Fibroblast of lung (primary cell): Measurements from ENCODE around the gene KSR2. TPM values are rescaled to one million over a fixed set of nuclear protein-coding genes. Genes with fewer than 3 reads are reported as not detected.

Experiments
- DNase-seq, 2 donors: peaks; one replicate each; pipeline versions ENCODE4 v3.0.0 to v3.0.0-alpha.2; 2010; ENCODE audit warnings: low read depth in 2 of 2
- H2AFZ ChIP-seq: 2 replicates; pipeline ENCODE4 v1.5.1; 2012; ENCODE audit warnings: low read length, control low read depth, inconsistent platforms
- H3K27ac ChIP-seq: 2 replicates; pipeline ENCODE4 v1.5.1; 2011; ENCODE audit warnings: low read length, control low read depth; ENCODE audit not compliant: insufficient read depth
- H3K27me3 ChIP-seq: 2 replicates; pipeline ENCODE4 v1.5.1; 2011; ENCODE audit warnings: mild to moderate bottlenecking, low read length; ENCODE audit not compliant: control insufficient read depth, insufficient read depth
- H3K36me3 ChIP-seq: 2 replicates; pipeline ENCODE4 v1.5.1; 2011; ENCODE audit warnings: low read length; ENCODE audit not compliant: control insufficient read depth, insufficient read depth
- H3K4me1 ChIP-seq: 2 replicates; pipeline ENCODE4 v1.5.1; 2011; ENCODE audit warnings: low read length; ENCODE audit not compliant: control insufficient read depth, insufficient read depth; ENCODE audit errors: extremely low read depth
- H3K4me2 ChIP-seq: 2 replicates; pipeline ENCODE4 v1.5.1; 2011; ENCODE audit warnings: low read length, control low read depth; ENCODE audit not compliant: insufficient read depth; ENCODE audit errors: extremely low read depth
- H3K4me3 ChIP-seq, 4 experiments: fragments of 200-600 bp in 1 of 4; sonication (generic) in 1 of 4; replicated peaks in 1 of 4; 2 replicates each; pipeline ENCODE4 v1.5.1; 2011 to 2016; ENCODE audit warnings: low read length in 4 of 4, low read depth in 3 of 4, mild to moderate bottlenecking in 3 of 4, control low read depth in 2 of 4, inconsistent platforms in 1 of 4, mixed read lengths in 1 of 4; ENCODE audit not compliant: insufficient read depth in 1 of 4; ENCODE audit errors: control extremely low read depth in 1 of 4
- H3K79me2 ChIP-seq: 2 replicates; pipeline ENCODE4 v1.5.1; 2012; ENCODE audit warnings: mild to moderate bottlenecking, low read length, inconsistent platforms; ENCODE audit not compliant: control insufficient read depth, insufficient read depth
- H3K9ac ChIP-seq: 2 replicates; pipeline ENCODE4 v1.5.1; 2011; ENCODE audit warnings: mild to moderate bottlenecking, low read length, control low read depth; ENCODE audit not compliant: insufficient read depth
- H3K9me3 ChIP-seq: 2 replicates; pipeline ENCODE4 v1.5.1; 2012; ENCODE audit warnings: low read depth, low read length; ENCODE audit not compliant: control insufficient read depth, insufficient read depth
- H4K20me1 ChIP-seq: 2 replicates; pipeline ENCODE4 v1.5.1; 2011; ENCODE audit warnings: low read length; ENCODE audit not compliant: control insufficient read depth, insufficient read depth; ENCODE audit errors: extremely low read depth
- EZH2 ChIP-seq: IDR thresholded peaks from 2 replicates; pipeline ENCODE4 v1.5.1; 2012; ENCODE audit warnings: low read length, control low read depth, mild to moderate bottlenecking; ENCODE audit errors: missing control alignments
- polyA plus RNA-seq, 2 donors: library from polyadenylated mRNA; depleted of rRNA in 1 of 2; stranded (reverse) in 1 of 2; unstranded in 1 of 2; fragments of >200 nt; gene quantifications; 2 replicates each; pipeline ENCODE4 v1.2.1, GENCODE V29; 2011 to 2012; ENCODE audit warnings: missing spikeins in 1 of 2
- total RNA-seq: library from RNA; depleted of rRNA; stranded (reverse); fragments of >200 nt; gene quantifications from 2 replicates; pipeline ENCODE4 v1.2.1, GENCODE V29; 2014
- TF ChIP-seq, protein P1 (sequence below), 2 donors: IDR thresholded peaks in 1 of 2; conservative IDR thresholded peaks in 1 of 2; 1 replicate in 1 of 2; 2 replicates in 1 of 2; pipeline ENCODE4 v1.5.1; 2011 to 2012; ENCODE audit warnings: low read length in 2 of 2, control low read depth in 1 of 2, inconsistent platforms in 1 of 2, low read depth in 1 of 2, mild to moderate bottlenecking in 1 of 2

The KSR2 gene
- total and polyA plus RNA-seq, 2 donors (not counting 1 experiment from before 2014, with no cell fraction given): not detected

DNA sequence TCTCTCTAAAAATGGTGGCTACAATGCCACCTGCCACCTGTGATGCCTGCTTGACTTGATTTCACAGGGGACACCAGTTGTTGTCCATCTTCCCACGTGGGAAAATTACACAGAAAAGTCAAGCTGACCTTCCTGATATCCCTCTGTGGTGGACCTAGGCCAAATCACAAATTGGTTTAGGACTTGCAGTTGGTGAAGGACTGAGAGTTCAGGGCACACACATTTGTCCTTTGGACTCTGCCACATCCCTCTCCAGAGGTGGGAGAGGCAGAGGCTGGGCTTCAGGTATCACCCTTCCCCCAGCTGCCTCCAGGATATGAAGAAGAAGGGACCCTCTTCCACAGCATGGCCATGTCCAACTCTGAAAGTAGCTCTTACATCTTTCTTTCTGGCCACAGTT lies 551.8 kb downstream of the KSR2 start:
- Histone ChIP-seq H3K27ac (no peak overlapping the region), H3K36me3 (no peaks in the 10 kb centered on the region), H3K4me2 (no peak overlapping the region), H3K9ac (no peak overlapping the region), H3K4me3 (no peak overlapping the region), H3K79me2 (no peaks in the 10 kb centered on the region), H3K27me3 (no peaks in the 10 kb centered on the region), H3K4me1 (no peaks in the 10 kb centered on the region), H4K20me1 (no peaks in the 10 kb centered on the region), H2AFZ (no peak overlapping the region), H3K9me3 (no peaks in the 10 kb centered on the region)
- TF ChIP-seq, protein P1, sequence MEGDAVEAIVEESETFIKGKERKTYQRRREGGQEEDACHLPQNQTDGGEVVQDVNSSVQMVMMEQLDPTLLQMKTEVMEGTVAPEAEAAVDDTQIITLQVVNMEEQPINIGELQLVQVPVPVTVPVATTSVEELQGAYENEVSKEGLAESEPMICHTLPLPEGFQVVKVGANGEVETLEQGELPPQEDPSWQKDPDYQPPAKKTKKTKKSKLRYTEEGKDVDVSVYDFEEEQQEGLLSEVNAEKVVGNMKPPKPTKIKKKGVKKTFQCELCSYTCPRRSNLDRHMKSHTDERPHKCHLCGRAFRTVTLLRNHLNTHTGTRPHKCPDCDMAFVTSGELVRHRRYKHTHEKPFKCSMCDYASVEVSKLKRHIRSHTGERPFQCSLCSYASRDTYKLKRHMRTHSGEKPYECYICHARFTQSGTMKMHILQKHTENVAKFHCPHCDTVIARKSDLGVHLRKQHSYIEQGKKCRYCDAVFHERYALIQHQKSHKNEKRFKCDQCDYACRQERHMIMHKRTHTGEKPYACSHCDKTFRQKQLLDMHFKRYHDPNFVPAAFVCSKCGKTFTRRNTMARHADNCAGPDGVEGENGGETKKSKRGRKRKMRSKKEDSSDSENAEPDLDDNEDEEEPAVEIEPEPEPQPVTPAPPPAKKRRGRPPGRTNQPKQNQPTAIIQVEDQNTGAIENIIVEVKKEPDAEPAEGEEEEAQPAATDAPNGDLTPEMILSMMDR (conservative IDR thresholded peaks at IDR 0.05 in 1 of 2, IDR thresholded peaks at IDR 0.05 in 1 of 2; ENCODE audit: low read depth in 1 of 2, low read length in 2 of 2): no peak
- no peak for TF ChIP-seq EZH2
- DNase-seq: no peak

DNA sequence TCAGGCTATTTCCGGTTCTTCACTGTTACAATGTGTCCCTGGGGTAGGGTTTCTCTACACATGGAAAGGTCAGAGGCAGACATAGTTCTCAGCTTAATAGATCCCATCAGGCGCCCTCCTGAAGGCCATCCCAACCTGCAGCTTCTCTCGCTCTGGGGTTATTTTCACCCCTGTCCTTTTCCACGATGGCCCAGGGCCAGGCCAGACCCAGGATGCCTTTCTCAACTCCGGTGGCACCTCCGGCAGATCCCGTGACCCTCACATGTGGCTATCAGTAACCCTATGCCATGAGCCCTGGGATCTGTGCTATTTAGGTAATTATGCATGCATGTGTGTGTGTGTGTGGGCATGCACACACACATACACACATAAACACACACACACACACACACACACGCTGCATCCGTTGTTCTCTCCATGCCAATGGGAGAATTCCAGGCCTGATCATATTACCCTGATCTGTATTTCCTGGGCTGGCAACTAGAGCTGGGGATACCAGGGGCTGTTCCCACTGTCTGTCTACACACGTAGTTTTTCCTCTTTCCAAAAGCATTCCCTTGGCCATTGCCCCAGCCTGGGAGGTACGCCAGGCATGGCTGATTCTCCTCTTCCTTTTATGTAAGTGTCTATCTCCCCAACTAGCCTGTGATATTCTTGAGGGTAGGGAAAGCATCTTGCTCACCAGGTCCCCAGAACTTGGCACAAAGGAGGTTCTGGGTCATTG lies 556.2 kb downstream of the KSR2 start:
- DNase-seq: no peak
- H3K36me3 ChIP-seq: no peaks in the 10 kb centered on the region
- no peaks in the 10 kb centered on the region for H3K79me2 ChIP-seq
- TF ChIP-seq EZH2: no peak
- TF ChIP-seq, protein P1 (conservative IDR thresholded peaks at IDR 0.05 in 1 of 2, IDR thresholded peaks at IDR 0.05 in 1 of 2; ENCODE audit: low read depth in 1 of 2, low read length in 2 of 2): no peak
- no peaks in the 10 kb centered on the region for H3K4me1 ChIP-seq
- H3K4me3 ChIP-seq: no peak overlapping the region
- H3K27ac ChIP-seq: no peak overlapping the region
- no peak overlapping the region for H3K9ac ChIP-seq
- no peak overlapping the region for H3K4me2 ChIP-seq
- no peak overlapping the region for H2AFZ ChIP-seq
- no peaks in the 10 kb centered on the region for H3K27me3 ChIP-seq
- H4K20me1 ChIP-seq: no peaks in the 10 kb centered on the region
- no peaks in the 10 kb centered on the region for H3K9me3 ChIP-seq

DNA sequence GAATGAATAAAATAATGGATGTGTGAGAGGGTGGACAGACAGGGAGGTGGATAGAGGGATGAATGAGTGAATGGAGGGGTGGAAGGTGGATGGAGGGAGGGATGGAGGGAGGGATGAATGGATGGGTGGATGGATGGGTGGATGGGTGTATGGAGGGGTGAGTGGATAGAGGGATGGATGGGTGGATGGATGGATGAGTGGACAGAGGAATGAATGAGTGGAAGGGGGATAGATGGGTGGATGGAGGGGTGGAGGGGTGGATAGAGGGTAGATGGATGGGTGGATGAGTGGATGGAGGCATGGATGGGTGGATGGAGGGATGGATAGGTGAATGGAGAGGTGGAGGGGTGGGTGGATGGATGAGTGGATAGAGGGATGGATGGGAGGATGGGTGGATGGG lies 559.5 kb downstream of the KSR2 start:
- Histone ChIP-seq H2AFZ (no peak overlapping the region), H4K20me1 (no peaks in the 10 kb centered on the region), H3K79me2 (no peaks in the 10 kb centered on the region), H3K4me2 (no peak overlapping the region), H3K27ac (no peak overlapping the region), H3K9me3 (no peaks in the 10 kb centered on the region), H3K27me3 (no peaks in the 10 kb centered on the region), H3K9ac (no peak overlapping the region), H3K36me3 (no peaks in the 10 kb centered on the region), H3K4me3 (no peak overlapping the region), H3K4me1 (no peaks in the 10 kb centered on the region)
- no peak for TF ChIP-seq EZH2
- no peak for DNase-seq
